ENCODE results near the gene TUBB3.
"Not testable (repeated sequence)": the region's sequence is repeated elsewhere in the genome, so short reads cannot be mapped to it uniquely, and the experiment has no call there.

TUBB3 gene

DNA sequence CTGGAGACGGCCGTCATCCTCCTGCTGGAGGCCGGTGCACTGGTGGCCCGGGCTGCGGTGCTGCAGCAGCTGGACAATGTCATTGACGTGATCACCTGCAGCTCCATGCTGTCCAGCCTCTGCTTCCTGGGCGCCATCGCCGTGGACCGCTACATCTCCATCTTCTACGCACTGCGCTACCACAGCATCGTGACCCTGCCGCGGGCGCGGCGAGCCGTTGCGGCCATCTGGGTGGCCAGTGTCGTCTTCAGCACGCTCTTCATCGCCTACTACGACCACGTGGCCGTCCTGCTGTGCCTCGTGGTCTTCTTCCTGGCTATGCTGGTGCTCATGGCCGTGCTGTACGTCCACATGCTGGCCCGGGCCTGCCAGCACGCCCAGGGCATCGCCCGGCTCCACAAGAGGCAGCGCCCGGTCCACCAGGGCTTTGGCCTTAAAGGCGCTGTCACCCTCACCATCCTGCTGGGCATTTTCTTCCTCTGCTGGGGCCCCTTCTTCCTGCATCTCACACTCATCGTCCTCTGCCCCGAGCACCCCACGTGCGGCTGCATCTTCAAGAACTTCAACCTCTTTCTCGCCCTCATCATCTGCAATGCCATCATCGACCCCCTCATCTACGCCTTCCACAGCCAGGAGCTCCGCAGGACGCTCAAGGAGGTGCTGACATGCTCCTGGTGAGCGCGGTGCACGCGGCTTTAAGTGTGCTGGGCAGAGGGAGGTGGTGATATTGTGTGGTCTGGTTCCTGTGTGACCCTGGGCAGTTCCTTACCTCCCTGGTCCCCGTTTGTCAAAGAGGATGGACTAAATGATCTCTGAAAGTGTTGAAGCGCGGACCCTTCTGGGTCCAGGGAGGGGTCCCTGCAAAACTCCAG lies 3.4 kb upstream of the TUBB3 start:
- DNase-seq: no peak

- no peak for DNase-seq
Measured at GRCh38 chr16:89920723-89921122, 2.4 kb upstream of the TUBB3 start.

- DNase-seq: no peak
Measured at GRCh38 chr16:89921131-89921701, 1.9 kb upstream of the TUBB3 start.

GRCh38 chr16:89921702-89922476 lies 1.3 kb upstream of the TUBB3 start:
- DNase-seq: no peak

DNA sequence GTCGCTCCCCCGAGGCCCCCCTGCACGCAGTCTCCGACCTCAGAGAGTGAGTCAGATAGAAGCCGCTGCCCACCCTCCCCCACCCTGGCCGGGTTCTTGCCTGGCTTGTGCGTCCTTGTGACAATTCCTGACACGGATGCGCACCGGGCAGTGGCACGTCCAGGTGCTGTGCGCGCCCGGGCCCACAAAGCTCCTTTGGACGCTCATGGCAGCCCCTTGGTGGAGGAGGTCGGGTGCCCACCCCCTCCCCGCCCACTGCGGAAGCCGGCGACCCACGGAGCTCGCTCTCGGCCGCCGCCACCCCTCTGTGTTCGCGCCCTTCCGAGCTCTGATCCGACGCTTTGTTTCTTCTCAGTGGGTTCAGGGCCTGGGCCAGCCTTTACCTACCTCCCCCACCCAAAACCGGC lies 662 bp upstream of the TUBB3 start:
- DNase-seq: no peak

GRCh38 chr16:89923640-89924296 lies 626 bp downstream of the TUBB3 start:
- no peak for DNase-seq

DNA sequence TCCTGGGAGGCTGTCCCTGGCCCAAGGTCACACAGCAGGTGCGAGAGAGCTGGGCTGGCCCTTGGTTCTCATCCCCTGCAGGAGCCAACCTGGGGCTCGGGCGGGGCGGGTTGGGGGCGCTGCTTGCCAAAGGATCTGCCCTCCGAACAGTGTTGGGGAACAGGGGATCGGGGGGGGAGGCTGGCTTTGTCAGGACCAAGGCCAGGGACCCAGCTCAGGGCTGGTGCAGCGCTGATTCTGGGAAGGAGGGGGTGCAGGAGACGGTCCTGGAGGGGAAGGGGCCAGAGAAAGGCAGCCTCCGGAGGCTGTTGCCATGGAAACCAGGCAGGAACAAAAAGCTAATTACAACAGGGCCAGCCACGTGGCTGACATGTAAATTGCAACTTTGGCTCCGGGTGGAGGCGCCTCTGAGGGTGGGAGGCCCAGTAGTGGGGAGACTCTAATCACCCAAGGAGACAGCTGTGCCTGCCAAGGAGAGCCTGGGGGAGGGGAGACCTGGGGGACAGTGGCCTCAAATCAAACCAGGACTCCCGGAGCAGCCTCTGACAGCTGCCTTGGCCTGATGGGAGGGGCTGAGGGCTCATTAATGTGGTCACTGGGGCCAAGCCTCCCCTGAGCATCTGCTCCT lies 1.3 kb downstream of the TUBB3 start:
- no peak for DNase-seq

DNA sequence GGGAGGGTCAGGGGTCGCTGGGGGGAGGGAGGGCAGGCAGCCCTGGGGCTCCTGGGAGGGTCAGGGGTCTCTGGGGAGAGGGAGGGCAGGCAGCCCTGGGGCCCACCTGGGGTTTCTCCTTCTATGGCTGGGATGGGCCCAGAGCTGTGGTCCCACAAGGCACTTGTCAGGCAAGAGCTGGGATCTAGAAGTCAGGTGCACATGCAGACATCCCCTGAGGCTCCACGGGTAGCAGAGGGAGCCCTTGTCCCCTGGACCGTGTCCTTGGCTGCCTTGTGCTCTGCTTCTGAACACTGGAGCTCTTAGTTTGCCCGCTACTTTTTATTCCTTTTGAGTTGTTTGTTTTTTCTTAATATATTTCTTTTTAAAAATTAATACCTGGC lies 1.8 kb downstream of the TUBB3 start:
- no peak for DNase-seq

- no peak for DNase-seq
Measured at GRCh38 chr16:89925596-89926079, 2.5 kb downstream of the TUBB3 start.

DNA sequence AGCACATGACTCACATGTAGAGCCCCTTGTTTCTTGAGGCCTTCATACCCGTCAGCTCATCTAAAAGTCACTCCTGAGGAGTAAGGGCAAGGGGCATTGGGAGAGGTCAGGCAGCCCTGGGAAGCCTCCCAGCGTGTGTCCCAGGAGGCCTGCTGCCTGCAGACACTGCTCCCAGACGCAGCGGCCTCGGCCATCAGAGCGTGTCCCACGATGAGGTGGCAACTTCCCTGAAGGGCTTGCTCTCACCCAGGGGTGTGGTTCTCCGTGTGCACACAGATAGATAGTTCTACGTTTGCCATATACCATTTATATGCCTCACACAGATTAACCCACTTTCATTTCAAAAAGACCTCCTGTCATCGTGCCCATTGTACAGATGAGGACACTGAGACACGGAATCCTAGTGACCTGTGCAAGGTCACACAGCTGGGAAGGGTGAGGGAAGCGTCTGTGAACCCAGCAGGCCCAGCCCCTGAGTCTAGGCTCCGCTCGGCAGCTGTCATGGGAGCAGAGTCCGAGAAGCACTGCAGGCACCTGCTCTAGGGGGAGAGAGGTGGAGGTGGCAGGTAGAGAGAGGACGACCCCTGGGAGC lies 8.3 kb downstream of the TUBB3 start:
- no peak for DNase-seq

DNA sequence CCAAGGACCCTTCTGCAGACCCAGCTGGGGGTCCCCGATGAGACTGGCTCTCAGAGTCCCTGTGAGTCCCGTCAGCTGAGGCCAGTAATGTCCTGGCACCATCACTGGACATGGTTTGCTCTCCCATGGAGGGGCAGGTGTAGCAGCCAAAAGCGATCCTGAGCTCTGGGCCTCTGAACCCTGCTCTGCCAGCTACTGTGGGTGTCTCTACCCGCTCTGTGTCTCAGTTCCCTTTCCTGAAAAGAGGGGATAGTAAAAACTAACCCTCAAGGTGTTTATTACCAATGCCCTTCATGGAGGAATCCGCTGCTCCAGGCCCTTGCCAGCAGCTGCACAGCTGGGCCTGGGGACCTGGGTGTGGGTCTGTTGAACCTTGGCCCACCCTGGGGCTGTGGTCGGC lies 8.8 kb downstream of the TUBB3 start:
- DNase-seq: no peak

DNA sequence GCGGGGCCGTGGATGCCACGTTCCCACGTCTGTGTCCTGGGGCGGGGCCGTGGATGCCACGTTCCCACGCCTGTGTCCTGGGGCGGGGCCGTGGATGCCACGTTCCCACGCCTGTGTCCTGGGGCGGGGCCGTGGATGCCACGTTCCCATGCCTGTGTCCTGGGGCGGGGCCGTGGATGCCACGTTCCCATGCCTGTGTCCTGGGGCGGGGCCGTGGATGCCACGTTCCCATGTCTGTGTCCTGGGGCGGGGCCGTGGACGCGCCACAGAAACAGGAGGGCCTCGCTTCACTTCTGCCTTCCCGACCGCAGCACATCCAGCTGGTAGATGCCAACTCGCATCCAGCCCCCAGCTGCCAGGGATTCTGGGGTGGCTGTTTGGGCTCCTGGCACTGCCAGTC lies 10.9 kb downstream of the TUBB3 start:
- DNase-seq: not testable (repeated sequence)

- no peak for DNase-seq
Measured at GRCh38 chr16:89934611-89935553, 11.7 kb downstream of the TUBB3 start.

DNA sequence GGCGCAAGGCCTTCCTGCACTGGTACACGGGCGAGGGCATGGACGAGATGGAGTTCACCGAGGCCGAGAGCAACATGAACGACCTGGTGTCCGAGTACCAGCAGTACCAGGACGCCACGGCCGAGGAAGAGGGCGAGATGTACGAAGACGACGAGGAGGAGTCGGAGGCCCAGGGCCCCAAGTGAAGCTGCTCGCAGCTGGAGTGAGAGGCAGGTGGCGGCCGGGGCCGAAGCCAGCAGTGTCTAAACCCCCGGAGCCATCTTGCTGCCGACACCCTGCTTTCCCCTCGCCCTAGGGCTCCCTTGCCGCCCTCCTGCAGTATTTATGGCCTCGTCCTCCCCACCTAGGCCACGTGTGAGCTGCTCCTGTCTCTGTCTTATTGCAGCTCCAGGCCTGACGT lies 12.5 kb downstream of the TUBB3 start:
- not testable (repeated sequence) for DNase-seq

DNA sequence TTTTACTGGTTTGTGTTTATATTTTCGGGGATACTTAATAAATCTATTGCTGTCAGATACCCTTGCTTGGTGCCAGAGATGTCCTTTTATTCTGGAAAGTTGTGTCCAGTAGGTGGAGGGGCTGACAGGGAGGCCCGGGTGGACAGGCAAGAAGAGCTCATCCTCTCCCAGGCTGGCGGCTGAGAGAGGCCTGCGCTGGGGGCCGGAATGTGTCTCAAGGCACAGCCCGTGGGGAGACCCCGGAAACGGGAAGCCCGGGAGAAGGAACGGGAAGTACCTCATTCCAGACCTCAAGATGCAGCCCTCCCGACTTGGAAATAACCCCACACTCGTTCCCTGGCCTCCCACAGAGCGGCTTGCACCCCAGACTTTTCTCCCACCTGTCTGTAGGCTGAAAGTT lies 12.9 kb downstream of the TUBB3 start:
- no peak for DNase-seq

DNA sequence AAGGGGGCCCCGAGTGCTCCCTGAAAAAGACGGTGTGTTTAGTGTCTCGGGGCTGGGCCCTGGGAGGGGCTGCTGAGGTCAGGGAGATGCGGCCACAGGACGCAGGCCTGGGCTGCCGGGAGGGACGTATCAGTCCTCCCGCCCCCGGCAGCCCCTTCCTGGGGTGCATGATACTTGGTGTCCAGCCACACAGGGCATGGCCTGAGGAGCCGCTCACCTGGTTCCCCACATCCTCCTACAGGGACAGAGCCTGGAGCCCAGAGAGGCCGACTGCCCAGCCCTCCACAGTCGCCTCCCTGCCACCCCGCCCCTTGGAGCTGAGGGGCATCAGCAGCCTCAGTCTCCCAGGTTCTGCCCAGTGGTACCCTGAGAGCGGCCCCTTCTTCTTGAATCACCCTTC lies 13.4 kb downstream of the TUBB3 start:
- no peak for DNase-seq

GRCh38 chr16:89936981-89937380 lies 13.8 kb downstream of the TUBB3 start:
- DNase-seq: no peak

DNA sequence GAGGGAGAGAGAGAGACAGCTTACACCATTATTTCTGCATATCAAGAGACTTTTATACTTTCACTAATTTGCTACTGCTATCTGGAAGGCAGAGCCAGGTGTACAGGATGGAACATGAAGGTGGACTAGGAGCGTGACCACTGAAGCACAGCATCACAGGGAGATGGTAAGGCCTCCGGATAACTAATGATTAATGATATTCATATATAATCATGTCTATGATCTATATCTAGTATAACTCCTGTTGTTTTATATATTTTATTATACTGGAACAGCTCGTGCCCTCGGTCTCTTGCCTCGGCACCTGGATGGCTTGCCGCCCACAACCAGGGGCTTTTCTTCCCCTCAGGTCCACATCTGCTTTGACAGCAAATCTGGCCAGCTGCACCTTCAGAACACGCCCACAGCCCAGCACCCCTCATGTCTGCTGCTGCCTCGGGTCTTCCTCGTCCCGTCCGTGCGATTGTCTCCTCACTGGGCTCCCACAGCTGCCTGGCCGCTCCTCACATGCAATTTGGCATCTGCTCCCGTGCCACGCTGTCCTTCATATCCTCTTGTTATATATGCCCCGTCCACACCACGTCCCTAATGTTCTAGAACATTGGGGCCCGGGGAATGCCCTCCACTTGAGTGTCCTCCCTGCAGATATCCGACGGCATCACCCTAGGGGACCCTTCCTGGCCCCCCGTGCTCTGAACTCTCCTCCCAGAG lies 15.2 kb downstream of the TUBB3 start:
- no peak for DNase-seq

DNA sequence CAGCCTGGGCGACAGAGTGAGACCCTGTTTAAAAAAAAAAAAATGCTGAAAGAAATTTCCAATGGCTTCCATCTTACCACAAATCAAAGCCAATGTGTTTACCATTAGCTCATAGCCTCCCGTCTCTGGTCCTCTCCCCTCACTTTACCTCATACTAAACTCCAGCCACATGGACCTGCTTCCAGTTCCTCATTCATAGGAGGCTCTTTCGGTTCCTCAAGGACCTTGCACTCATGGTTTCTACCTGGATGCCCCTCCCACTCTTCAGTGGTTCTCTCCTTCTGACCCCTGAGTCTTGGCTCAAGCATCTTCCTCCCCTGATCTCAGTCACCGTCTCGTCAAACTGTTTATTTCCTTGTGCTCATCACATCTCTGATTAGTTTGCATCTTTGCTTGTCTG lies 21.6 kb downstream of the TUBB3 start:
- no peak for DNase-seq

DNA sequence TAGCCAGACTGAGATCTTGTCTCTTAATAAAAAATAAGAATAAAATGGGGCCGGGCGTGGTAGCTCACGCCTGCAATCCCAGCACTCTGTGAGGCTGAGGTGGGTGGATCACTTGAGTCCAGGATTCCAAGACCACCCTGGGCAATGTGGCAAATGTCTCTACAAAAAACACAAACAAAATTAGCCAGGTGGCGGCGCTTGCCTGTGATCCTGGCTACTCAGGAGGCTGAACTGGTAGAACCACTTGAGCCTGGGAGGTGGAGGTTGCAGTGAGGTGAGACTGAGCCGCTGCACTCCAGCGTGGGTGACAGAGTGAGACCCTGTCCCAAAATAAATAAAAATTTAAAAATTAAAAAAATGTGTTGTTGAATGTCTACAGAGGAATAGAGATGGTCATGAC lies 22.5 kb downstream of the TUBB3 start:
- no peak for DNase-seq
